SH-SY5Y (cell line): ENCODE data around the gene ADAMTS17.

Experiments used
- GATA2 ChIP-seq: IDR thresholded peaks from 2 replicates; pipeline ENCODE4 v1.6.1; 2011; ENCODE audit warnings: mild to moderate bottlenecking, low read depth, low read length
- GATA3 ChIP-seq: IDR thresholded peaks from 2 replicates; pipeline ENCODE4 v1.6.1; 2011; ENCODE audit warnings: low read depth, mild to moderate bottlenecking, low read length, moderate library complexity

DNA sequence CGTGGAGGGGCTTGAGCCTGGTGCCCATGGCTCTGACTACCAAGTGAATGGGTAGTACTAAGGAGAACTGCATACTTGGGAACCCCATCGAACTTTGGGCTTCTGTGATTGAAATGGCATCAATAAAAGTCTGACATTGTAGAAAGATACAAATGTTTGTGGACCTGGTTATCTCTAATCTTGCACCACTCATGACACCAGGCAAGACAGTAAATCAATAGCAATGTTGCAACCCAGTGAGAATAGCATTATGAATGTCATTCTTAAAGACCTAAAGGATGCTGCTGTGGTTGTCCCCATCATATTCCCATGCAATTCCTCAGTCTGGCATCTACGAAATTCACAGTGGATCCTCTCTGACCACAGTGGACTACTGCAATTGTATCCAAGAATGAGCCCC lies 375.0 kb downstream of the ADAMTS17 start:
- TF ChIP-seq GATA3 (no peak), GATA2 (no peak)
